DND-41 (cell line): ENCODE results near the gene INAFM2.
A peak's percentile ranks its signal among the peaks of the same experiment; 100 is the strongest.

Experiments used
- ATAC-seq: fragments of 200-7000 bp; cut with Tn5 transposase; 3 replicates; pipeline ENCODE4 v1.9.1; 2021; ENCODE audit warnings: low read depth; ENCODE audit not compliant: insufficient read depth
- DNase-seq: peaks from one replicate; pipeline ENCODE4 v3.0.0-alpha.2; 2020
- H2AFZ ChIP-seq: 2 replicates; pipeline ENCODE4 v1.6.0; 2012; ENCODE audit warnings: low read depth, low read length
- H3K27ac ChIP-seq: 2 replicates; pipeline ENCODE4 v1.5.1; 2012; ENCODE audit warnings: low read length, inconsistent platforms
- H3K27me3 ChIP-seq: fragments of 200-600 bp; sonication (generic); 2 replicates; pipeline ENCODE4 v1.6.0; 2012; ENCODE audit warnings: low read length, mild to moderate bottlenecking, inconsistent platforms; ENCODE audit not compliant: insufficient read depth, poor library complexity
- H3K36me3 ChIP-seq: 2 replicates; pipeline ENCODE4 v1.5.1; 2012; ENCODE audit warnings: low read length, inconsistent platforms; ENCODE audit not compliant: insufficient read depth
- H3K4me1 ChIP-seq: 2 replicates; pipeline ENCODE4 v1.5.1; 2012; ENCODE audit warnings: mild to moderate bottlenecking, low read length; ENCODE audit not compliant: insufficient read depth
- H3K4me2 ChIP-seq: 2 replicates; pipeline ENCODE4 v1.6.0; 2012; ENCODE audit warnings: mild to moderate bottlenecking, moderate library complexity, low read length, inconsistent platforms; ENCODE audit not compliant: insufficient read depth
- H3K4me3 ChIP-seq, 2 experiments: fragments of 200-600 bp in 1 of 2; shearing (Covaris generic) in 1 of 2; 2 replicates each; pipeline ENCODE4 v1.5.1; 2012 to 2016; ENCODE audit warnings: inconsistent platforms in 2 of 2, low read length in 2 of 2, mild to moderate bottlenecking in 2 of 2, low read depth in 1 of 2, moderate library complexity in 1 of 2
- H3K79me2 ChIP-seq: 2 replicates; pipeline ENCODE4 v1.6.0; 2012; ENCODE audit warnings: low read length, inconsistent platforms; ENCODE audit not compliant: insufficient read depth
- H3K9ac ChIP-seq: 2 replicates; pipeline ENCODE4 v1.6.0; 2012; ENCODE audit warnings: low read depth, mild to moderate bottlenecking, inconsistent platforms, low read length, moderate library complexity
- H3K9me3 ChIP-seq: 2 replicates; pipeline ENCODE4 v1.5.1; 2012; ENCODE audit warnings: low read length, moderate library complexity, mild to moderate bottlenecking, inconsistent platforms; ENCODE audit not compliant: insufficient read depth, severe bottlenecking
- H4K20me1 ChIP-seq: 2 replicates; pipeline ENCODE4 v1.6.0; 2012; ENCODE audit warnings: low read length; ENCODE audit not compliant: insufficient read depth
- CTCF ChIP-seq: IDR thresholded peaks from 2 replicates; pipeline ENCODE4 v1.5.1; 2012; ENCODE audit warnings: borderline replicate concordance, low read length, moderate library complexity, mild to moderate bottlenecking; ENCODE audit not compliant: poor library complexity, severe bottlenecking; ENCODE audit errors: extremely low read depth
- EZH2 ChIP-seq: IDR thresholded peaks from 3 replicates; pipeline ENCODE4 v1.6.1; 2012; ENCODE audit warnings: borderline replicate concordance, low read depth, mild to moderate bottlenecking, moderate library complexity, low read length, inconsistent platforms; ENCODE audit not compliant: severe bottlenecking

Gene INAFM2

GRCh38 chr15:40344631-40345120, 21.2 kb downstream of the INAFM2 start:
- Histone ChIP-seq H3K9ac (no peak overlapping the region), H3K79me2 (no peaks in the 10 kb centered on the region), H3K27ac (no peak overlapping the region), H3K36me3 (no peaks in the 10 kb centered on the region), H4K20me1 (no peaks in the 10 kb centered on the region), H3K9me3 (no peaks in the 10 kb centered on the region), H3K4me2 (no peak overlapping the region), H3K4me1 (peaks cover 3% of the 10 kb centered on the region; the same call in 1 of the 2 replicates), H3K27me3 (no peaks in the 10 kb centered on the region), H3K4me3 (no peak overlapping the region), H2AFZ (0 out of 2 replicates have a peak overlapping the region, but pooled peaks have one; percentile 21)
- TF ChIP-seq CTCF (peak; percentile 87), EZH2 (no peak)
- ATAC-seq (peak; percentile 89), DNase-seq (peak; percentile 72)

GRCh38 chr15:40345225-40345866, 21.9 kb downstream of the INAFM2 start:
- Histone ChIP-seq H3K27ac (no peak overlapping the region), H4K20me1 (no peaks in the 10 kb centered on the region), H3K4me1 (peaks cover 3% of the 10 kb centered on the region; the same call in 1 of the 2 replicates), H3K9ac (no peak overlapping the region), H3K36me3 (no peaks in the 10 kb centered on the region), H3K9me3 (no peaks in the 10 kb centered on the region), H3K4me3 (no peak overlapping the region), H3K27me3 (no peaks in the 10 kb centered on the region), H3K79me2 (no peaks in the 10 kb centered on the region), H2AFZ (no peak overlapping the region; the same call in 1 of the 2 replicates), H3K4me2 (no peak overlapping the region)
- ATAC-seq (no peak), DNase-seq (no peak)
- TF ChIP-seq EZH2 (no peak), CTCF (no peak)

- no peak for ATAC-seq
- H2AFZ ChIP-seq, result no peak overlapping the region
- no peaks in the 10 kb centered on the region for H3K27me3 ChIP-seq
- no peak overlapping the region for H3K4me2 ChIP-seq
- H3K4me1 ChIP-seq, result peaks cover 3% of the 10 kb centered on the region; the same call in 1 of the 2 replicates
- no peak for DNase-seq
- H3K9ac ChIP-seq, result no peak overlapping the region
- no peak overlapping the region for H3K4me3 ChIP-seq
- H3K9me3 ChIP-seq, result no peaks in the 10 kb centered on the region
- no peaks in the 10 kb centered on the region for H4K20me1 ChIP-seq
- no peak for TF ChIP-seq CTCF
- TF ChIP-seq EZH2, result no peak
- no peaks in the 10 kb centered on the region for H3K36me3 ChIP-seq
- no peaks in the 10 kb centered on the region for H3K79me2 ChIP-seq
- no peak overlapping the region for H3K27ac ChIP-seq
Observed at GRCh38 chr15:40345867-40346578, 22.5 kb downstream of the INAFM2 start.
